EL (cell line): ENCODE data around the gene ARMH3.
"Not testable (repeated sequence)": the region's sequence is repeated elsewhere in the genome, so short reads cannot be mapped to it uniquely, and the experiment has no call there.

Experiments used
- DNase-seq: peaks from one replicate; pipeline ENCODE4 v3.0.0-alpha.2; 2016

Gene ARMH3

DNA sequence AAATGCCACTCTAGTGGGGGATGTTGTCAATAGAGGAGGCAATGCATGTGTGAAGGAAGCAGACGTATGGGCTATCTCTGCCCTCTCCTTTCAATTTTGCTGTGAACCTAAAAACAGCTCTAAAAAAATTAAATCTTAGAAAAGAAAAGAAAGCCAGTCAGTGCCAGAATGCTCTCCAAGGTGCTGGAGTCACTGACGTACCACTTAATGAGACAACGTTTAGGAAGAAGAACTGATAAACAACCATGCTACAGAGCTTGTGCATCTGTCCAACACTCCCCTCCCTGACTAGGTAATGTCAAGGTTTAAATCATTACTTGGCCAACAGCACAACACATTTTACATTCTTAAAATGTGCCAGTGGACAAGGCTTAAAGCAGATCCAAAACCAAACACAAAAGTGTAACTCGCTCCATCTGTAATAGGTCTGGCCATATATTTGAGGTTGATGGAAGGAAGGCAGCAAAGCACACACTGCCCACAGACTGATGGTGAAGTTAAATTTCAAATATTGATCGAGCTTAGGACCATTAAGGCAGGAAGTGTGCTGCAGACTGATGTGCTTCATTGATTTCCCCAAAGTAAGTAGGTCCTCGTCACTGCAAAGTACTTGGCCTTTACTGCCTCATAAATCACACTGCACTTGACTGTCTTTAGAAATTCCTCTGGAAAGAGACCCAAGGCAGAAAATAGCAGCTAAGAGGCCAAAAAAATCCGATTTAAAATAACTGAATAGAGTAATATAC, 15.5 kb downstream of the ARMH3 start:
- DNase-seq: no peak

DNA sequence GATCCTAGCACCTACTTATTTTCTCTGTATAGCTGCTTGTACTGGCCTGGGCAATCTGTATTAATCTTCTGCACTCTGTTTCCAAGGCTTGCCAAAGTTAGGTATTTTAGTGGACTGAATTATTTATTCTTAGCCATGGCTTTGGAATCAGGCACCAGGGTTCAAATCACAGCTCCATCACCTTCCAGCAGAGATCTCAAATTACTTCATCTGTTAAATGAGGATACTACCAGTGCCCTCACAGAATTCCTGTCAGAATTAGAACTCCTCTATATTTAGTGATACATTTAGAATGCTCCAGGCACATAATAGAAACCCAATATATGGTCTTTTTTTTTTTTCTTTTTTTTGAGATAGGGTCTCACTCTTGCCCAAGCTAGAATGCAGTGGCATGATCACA, 17.6 kb downstream of the ARMH3 start:
- DNase-seq: no peak

DNA sequence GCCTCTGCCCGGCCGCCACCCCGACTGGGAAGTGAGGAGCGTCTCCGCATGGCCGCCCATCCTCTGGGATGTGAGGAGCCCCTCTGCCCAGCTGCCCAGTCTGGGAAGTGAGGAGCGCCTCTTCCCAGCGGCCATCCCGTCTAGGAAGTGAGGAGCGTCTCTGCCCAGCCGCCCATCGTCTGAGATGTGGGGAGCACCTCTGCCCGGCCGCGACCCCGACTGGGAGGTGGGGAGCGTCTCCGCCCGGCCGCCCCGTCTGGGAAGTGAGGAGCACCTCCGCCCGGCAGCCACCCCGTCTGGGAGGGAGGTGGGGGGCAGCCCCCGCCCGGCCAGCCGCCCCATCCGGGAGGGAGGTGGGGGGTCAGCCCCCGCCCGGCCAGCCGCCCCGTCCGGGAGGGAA, 20.2 kb downstream of the ARMH3 start:
- DNase-seq: not testable (repeated sequence)

DNA sequence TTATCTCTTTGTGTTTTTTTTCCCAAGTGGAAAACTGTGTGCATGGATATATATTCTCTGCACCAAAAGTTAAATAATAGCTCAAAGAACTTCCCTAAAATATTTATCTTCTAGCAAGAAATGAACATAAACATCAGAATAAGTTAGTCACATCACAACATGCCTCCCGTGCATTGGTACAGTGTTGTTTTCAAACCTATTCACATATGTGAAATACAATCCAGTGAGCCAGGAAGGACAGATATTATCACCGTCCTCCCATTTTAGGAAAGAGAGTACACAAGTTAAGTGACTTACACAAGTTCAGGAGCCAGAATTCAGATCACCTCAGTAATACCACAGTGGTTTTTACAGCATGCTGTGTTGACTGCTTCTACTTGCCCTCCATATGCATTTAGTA, 22.2 kb downstream of the ARMH3 start:
- no peak for DNase-seq

DNA sequence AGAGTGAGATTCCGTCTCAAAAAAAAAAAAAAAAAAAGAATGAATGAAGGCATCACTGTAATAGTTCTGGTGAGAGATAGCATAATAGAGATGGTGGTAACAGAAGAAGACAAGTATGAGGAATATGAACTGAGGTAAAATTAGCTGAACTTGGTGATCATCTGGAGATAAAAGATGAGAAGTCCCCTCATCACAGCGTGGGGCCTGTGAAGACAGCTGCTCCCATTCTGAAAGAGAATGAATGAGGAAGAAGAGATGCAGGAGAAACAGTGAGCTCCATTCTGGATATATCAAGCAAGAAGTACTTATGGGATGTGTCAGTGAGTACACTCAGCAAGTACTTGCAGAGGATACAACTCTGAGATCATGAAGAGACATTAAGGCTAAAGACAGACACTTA, 28.7 kb downstream of the ARMH3 start:
- no peak for DNase-seq

DNA sequence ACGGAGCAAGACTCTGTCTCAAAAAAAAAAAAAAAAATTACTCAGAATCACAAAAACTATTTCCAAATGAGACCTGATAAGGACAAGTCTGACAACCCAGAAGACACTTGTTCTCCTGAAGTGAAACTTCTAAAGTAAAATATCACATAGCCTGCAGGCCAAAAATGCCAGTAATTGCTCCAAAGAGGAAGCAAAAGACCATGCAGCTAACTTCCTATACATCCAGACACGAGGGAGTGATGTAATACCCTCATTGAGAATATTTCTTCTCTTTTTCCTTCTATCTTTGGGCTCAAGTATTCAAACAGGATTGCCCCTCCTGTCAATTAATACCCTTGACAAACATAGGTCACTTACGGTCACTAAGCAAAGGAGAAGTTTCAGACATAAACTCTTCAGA, 31.2 kb downstream of the ARMH3 start:
- no peak for DNase-seq

DNA sequence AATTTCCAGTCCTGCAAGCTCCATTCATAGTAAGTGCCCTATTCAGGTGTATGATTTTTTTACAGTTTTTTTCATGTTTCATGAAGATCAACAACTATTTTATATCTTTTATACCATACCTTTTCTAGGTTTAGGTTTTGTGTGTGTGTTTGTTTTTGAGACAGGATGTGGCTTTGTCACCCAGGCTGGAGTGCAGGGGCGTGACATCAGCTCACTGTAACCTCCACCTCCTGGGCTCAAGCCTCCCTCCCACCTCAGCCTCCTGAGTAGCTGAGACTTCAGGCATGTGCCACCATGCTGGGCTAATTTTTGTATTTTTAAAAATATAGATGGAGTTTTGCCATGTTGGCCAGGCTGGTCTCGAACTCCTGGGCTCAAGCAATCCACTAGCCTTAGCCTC, 35.0 kb downstream of the ARMH3 start:
- DNase-seq: no peak

DNA sequence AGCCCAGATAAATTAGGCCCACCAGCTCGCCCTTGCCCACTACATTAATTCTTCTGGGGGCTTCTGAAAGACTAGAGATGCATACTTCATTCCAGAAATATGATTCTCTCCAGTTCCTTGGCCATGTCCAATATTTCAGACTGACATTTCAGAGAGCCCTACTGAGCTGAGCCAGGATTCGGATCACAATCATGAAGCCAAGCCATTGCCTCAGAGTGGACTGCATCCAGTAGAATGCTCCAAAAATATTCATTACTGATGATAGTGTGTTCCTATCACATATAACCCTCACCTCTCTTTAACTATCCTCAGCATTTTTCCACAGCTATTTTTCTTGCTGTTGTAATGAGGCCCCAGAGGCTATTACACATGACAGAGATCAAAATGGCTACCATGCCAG, 38.7 kb downstream of the ARMH3 start:
- DNase-seq: no peak

DNA sequence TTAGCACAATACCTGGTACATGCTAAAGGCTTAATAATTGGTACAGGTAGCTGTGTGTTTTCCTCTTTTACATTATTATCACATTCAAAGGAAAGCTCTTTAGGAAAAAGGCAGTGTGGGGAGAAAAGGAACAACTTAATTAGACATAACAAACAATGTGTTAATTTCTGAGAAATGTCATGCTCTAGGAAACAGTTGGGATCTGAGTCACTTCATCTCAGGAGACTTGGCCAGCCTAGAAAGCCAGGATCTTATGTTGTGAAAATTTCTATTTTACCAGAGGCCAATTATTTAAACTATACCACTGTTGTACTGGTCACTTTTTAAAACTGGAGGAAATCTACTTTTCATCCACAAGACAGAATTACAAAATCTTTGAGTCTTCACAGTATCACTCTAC, 39.6 kb downstream of the ARMH3 start:
- DNase-seq: no peak

DNA sequence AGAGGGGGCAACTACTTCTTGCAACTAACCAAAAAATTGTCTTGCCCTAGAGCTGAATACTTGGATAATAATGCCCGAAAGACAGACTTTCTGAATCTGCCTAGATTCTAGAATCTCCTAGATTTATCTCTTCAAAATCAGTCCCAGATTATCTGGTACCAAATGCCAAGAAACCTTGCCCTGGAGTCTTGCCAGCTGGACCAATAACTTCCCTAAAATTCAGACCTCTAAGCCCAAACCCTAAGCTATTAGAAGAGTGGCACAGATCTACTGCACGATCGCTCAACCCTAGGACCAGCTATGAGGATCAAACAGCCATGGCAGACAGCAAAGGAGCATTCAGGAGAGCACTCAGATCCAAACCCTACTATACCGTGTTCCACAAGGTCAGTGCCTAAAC, 45.0 kb downstream of the ARMH3 start:
- no peak for DNase-seq

DNA sequence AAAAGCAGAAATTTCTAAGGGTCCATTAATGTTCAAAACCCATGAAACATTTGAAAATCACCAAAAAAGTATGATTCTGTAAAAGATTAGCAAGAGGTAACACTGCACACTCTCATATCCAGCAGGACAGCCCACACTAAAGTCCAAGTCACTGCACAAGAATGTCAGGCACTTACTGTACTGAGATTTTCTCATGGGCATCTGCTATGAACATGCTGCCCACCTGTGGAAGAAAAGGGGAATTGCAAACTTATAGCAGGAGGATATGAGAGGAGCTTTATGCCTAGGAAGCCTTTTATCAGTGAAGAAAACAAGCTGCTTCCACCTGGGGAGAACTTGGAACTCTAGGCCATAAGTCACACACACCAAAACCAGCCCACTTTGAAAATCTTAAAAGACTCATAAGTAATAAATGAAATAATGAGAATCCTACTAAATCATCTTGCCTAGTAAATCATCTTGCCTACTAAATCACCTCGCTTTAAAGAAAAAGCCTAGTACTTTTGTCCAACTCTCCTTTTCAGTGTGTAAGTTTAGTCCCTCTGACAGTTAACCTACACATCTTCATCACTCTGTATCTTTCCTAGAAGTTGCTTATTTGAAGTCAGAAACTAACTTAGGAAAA, 46.1 kb downstream of the ARMH3 start:
- peak; percentile 91 for DNase-seq

DNA sequence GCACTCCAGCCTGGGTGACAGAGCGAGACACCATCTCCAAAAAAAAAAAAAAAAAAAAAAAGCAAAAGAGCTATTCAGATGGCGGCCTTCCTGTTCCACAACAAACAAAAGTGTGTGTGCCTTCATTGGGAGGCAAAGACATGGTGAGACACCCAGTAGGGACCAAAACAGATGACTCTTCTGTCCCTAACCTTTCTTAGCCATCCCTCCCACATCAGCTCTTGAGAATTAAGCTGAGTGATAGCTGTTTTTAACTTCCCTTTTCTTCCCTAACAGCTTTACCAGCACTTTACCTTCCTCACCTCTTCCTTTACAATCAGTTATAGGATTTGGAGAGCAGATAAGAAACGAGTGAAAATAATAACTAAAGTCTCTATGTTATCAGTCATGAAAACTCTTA, 48.2 kb downstream of the ARMH3 start:
- DNase-seq: no peak

DNA sequence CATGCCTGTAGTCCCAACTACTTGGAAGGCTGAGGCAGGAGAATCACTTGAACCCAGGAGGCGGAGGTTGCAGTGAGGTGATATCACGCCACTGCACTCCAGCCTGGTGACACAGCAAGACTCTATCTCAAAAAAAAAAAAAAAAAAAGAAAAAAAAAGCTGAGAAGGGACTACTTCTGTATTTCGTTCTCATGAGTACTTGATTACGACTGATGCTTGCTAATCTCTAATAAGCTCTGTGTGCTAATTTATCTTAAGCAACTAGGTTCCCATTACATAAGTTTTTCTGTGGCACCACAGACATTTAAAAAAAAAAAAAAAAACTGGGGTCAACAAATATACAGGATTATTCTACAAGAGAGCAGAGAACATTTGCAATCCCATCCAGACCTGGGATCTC, 48.9 kb downstream of the ARMH3 start:
- not testable (repeated sequence) for DNase-seq

DNA sequence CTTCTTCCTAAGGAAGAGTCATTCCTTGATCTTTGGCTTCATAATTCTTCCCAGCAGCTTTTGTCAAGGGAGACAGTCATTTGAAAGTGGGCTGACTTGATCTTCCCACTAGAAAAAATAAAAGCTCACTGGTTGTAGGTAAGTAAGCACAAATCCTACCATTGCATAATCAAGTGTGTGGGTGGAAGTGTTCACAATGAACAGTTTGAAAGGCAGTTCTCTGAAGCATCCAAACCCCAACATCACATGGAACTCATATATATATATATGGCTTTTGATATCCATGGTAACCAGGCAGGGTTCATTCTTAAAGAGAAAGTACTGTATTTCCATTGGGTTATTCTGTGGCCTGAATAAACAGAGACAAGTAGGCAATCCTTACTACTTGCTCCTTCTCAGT, 51.6 kb downstream of the ARMH3 start:
- peak; percentile 3 for DNase-seq

DNA sequence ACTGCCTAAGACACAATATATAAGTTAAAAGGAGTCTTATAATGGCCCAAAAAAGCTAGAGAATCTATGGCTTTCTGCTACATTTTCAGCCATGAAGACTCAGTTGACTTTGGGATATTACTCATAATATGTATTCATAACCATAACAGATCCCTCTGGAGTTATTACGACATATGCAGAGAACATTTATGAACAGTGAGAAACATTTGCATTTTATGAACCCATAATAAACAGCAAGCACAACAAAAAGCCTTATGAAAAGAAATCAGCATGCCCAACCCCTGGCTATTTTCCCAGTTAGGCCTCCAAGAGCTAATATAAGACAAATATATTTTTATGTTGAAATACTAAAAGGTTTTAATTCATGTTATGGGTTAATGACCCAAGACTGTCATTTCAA, 52.4 kb downstream of the ARMH3 start:
- peak; percentile 23 for DNase-seq

DNA sequence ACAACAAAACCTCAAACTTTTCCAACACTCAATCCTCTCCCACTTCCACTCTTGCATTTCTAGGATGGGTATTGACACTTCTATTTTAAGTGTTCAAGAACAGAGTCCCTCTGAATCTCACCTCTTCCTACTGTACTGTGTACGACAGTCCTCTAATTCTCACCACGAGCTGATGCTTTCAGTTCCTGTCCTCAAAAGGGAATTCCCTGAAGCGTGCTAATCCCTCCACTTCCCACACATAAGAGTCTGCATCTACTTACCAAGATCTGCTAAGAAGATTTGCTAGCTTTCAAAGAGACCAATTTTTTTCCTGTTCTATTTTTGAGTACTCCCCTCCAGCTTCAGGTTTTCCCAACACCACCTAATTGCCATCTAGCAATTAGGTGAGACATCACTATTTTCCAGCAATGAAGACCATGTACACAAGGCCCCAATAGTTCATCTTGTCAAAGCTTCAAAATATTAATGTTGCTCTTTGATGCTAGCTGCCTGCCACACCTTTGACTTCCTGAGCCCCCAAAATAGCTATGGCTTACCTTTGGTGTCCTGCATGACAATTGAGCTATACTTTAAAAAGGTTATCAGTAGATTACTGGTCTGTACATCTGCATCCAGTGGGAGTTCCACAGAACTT, 54.4 kb downstream of the ARMH3 start:
- no peak for DNase-seq

DNA sequence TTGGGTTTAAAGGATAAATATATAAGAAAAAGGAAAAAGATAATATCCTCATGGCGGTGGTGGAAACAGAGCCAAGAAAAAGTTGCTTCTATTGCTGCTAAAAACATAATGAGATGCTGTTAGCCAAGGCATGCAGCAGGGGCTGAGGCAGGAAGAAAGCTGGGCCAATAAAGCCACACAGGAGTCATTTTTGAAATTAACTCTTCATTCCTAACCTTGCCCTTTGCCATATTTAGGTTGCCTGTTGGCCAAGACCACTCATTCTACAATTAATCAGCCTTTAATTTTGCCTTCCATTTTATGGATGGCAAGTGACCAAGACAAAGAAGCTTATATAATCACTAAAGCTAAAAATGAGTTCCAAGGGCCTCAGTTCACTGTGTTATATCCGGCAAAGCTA, 58.2 kb downstream of the ARMH3 start:
- no peak for DNase-seq

DNA sequence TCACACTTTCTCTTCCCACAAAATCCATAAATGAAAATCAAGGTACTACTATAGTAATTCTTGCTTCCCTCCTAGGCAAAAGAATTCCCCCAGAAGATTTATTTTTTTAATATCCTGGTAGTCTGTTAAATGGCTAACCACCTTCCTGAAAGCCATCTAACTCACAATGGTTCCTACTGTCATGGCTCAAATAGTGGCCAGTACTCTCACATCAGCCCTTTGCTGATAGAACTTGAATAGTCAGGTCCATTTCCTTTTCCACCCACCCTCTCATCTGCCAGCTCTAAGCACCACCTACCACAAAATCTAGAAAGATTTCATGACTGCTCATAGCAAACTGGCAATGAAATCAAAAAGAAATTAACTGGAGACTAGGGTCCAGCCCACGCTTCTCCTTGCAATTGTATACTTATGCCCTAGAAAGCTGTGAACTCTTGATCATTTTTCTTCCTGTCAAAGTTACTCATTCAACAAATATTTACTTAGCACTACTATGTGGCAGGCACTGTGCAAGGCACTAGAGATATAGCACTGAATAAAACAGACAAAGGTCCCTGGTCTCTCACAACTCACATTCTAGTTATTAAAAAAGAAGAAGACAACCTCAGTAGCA, 60.4 kb downstream of the ARMH3 start:
- peak; percentile 47 for DNase-seq

DNA sequence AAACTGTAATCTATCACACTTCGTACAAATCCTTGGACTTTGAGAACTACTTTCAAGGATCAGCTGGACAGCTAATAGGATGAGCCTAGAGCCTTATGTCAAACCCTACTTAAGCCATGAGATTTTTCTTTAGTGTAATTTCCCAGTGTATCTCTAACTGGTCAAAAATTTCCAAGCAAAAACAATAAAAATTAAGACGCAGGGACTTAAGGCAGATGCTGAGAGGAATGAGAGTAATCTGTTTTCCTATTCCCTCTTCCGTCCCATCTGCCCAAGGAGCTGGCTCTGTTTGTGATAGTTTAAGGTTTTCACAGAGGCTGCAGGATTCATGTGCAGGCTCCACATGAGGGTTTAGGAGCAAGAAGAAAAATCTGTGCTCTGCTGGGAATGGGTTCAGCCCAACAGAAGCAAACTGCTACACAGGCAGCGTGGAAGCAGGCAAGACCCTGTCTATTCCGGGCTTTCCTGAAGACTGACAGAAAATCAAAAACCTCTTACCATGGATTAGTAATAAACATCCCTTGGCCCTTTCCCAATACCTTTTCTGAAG, 62.2 kb downstream of the ARMH3 start:
- no peak for DNase-seq

DNA sequence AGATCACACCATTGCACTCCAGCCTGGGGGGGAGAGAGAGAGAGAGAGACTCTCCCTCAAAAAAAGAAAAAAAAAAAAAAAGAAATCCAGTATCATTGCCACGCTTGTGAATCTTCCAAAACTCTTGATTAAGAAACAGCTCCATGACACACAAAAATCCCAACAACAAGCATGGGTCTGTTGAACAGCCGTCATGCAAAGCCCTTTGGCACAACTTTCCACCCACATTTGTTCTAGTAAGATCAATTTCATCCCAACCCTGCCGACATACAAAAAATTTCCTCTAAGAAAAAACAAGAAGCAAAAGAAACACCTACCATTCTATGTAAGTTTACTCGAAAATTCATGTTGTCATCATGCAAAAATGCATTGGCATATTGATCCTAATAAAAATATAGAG, 62.8 kb downstream of the ARMH3 start:
- DNase-seq: no peak

DNA sequence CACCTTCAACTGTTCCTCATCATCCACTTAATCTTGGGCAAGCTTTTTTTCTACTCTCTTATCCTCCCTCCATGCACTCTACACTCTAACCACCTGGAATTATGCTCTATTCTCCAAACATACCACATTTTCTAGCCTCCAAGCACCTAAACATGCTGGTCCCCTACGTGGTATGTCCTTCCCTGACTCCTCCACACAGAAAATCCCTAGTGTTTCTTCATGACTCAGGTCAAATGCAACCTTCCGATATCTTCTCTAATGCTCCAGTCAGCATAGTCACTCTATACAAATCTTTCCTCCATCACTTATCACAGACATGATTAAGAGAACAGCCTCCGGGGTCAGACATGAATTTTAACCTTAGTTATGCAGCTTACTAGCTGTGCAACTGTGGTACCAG, 68.8 kb downstream of the ARMH3 start:
- DNase-seq: no peak

DNA sequence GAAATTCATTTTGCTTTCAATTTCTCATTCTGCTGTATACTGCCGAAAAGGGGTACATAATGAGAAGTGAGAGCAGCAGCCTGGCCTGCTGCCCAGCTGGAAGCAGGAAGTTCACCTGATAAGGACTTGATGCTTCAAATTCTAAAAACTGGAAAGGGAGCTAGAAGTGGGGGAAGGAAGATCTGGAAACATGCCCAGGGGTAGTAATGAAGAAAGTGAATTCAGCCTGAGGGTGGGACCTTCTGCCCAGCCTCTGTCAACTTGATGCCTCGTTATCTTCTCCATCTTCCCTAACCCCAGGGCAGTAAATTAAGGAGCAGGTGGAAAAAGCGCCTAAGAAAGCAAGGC, 69.4 kb downstream of the ARMH3 start:
- no peak for DNase-seq

DNA sequence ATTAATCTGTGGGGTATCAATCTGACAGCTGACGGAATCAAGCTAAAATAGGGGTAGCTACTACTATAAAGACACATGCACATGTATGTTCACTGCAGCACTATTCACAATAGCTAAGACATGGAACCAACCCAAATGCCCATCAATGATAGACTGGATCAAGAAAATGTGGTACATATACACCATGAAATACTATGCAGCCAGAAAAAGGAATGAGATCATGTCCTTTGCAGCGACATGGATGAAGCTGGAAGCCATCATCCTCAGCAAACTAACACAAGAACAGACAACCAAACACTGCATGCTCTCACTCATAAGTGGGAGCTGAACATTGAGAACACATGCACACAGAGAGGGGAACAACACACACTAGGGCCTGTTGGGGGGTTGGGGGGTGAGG, 75.3 kb downstream of the ARMH3 start:
- not testable (repeated sequence) for DNase-seq
